SK-MEL-5 (cell line): ENCODE measurements around the gene KIF26B. TPM values are rescaled to one million over a fixed set of nuclear protein-coding genes. Genes with fewer than 3 reads are reported as not detected.
"Not testable (repeated sequence)": the region's sequence is repeated elsewhere in the genome, so short reads cannot be mapped to it uniquely, and the experiment has no call there.

Experiments
- DNase-seq: peaks from one replicate; pipeline ENCODE4 v3.0.0-alpha.2; 2016; ENCODE audit warnings: low read depth, low spot score
- in situ Hi-C: cut with HindIII; loops from 2 replicates; pipeline ENCODE4 v1.10.0; 2016; ENCODE audit warnings: low sequenced_read_pairs, high pct_unique_total_duplicates, low pct_unique_long_range_greater_than_20kb
- total RNA-seq: library from RNA; depleted of rRNA; stranded (reverse); fragments of >200 nt; shearing (Covaris generic); gene quantifications from 2 replicates; pipeline ENCODE4 v1.2.3, GENCODE V29; 2014

The KIF26B gene
- total RNA-seq, 1 experiment from 2014 or later, result 1.5 TPM

DNA sequence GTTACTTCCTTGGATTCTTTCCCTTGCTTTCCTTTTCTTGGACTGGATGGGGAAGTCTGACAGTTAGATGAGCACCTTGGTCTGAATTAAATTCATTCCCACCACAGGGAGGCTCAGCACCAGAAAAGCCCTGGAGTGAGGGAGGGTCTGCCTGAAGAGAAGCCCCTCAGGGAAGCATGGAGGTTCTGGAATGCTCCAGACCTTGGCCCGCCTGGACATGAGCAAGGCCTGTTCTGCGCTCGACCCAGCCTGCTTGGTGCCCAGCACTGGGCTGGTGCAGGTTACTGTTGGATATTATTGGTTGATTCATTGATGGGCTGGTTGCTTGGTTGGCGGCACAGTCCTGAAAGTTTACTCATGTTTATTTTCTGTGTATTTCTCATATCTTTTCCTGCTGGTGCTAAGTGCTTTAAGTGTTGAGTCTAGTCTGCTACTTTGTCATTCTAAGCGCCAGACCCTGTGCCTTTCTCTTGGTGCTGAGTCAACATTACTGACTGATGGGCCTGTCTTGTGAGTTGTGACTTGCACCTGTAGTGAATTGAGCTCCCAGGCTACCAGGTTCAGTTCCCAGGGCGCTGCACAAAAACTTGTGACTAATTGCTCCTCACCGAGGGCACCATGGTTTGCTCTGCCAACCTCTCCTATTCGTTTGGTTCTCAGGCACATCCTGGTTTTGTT, 538.5 kb downstream of the KIF26B start:
- no peak for DNase-seq
- in situ Hi-C loops, result no loop called here

DNA sequence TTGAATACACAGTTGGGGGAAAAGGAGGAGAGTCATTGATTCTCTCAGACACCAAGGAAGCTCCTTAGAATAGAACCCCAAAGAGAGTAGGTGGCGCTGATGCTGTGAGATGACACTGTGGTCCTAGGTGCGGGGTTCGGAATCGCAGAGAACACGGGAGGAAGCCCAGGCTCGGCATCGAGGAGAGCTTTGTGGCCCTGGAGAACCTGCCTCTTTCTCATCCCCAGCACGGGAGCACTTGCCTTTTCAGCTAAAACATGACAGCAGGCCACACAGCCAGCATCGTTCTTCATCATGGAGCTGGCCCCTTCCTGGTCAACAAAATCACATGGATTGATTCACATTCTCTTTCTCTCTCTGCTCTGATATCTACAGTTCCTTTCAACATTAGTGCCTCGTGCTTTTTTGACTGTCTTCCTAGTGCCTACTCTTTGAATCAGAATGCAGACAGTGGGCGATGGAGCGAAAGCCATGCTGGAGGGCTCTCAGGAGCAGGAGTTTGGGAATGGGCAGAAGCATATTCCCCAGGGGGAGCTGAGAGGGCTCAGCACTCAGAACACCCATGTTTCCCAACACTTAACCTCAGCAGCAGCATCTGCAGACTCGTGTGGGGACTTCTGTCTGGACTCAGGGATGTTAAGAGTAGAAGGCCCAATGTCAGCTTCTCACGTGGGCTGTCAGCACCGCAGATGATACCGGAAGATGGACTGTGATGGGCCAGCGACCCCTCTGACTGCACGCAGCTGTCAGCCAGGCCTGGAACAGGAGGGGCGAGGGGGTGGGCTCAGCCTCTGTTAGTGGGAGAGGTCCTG, 539.4 kb downstream of the KIF26B start:
- DNase-seq, result no peak
- in situ Hi-C loops, result no loop called here

- in situ Hi-C loops, result no loop called here
- DNase-seq, result no peak
These were observed 540.0 kb downstream of the KIF26B start for GRCh38 chr1:245694753-245695195.

- in situ Hi-C loops, result no loop called here
- no peak for DNase-seq
These were observed 540.4 kb downstream of the KIF26B start for GRCh38 chr1:245695211-245695610.

GRCh38 chr1:245695701-245696100, 540.9 kb downstream of the KIF26B start:
- in situ Hi-C loops, result not testable (repeated sequence)

DNA sequence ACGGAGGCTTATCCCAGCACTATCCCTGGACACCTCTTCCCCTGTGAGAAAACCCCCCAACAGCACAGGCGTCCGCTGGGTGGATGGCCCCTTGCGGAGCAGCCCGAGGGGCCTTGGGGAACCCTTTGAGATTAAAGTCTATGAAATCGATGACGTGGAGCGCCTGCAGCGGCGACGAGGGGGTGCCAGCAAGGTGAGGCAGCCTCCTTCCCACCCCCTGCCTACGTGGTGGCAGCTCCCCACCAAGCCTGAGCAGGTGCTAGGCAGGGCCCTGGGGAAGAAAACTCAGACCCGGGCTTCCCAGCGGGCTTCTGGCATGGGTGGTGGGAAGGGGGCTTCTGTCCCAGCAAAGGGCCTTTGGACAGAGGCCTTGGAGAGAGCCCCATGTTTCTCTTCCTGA, 543.3 kb downstream of the KIF26B start:
- in situ Hi-C loops, result no loop called here
- DNase-seq, result no peak

More at GRCh38 chr1:245695701-245696100, 540.9 kb downstream of the KIF26B start:
- not testable (repeated sequence) for DNase-seq

- in situ Hi-C loops, result no loop called here
- DNase-seq, result no peak
These were observed 544.1 kb downstream of the KIF26B start for GRCh38 chr1:245698860-245699259.

DNA sequence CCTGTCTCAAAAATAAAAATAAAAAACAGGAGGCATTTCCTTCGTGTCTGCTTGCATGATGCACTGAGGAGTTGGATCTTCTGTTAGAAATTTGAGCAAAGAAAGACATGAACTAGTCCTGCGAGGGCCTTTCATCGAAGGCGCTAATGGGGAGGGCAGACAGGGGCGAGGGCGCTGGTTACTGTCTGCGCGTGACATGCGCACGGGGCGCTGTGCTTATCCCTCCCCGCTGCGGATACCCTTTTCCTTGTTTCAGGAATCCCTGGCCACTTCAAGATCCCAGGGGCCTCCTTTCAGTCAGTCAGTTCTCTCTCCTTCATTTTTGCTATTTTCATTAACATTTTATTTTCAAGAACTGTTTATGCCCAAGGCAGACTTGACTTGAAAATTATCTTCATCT, 545.8 kb downstream of the KIF26B start:
- in situ Hi-C loops, result no loop called here
- no peak for DNase-seq

GRCh38 chr1:245701631-245702030, 546.8 kb downstream of the KIF26B start:
- DNase-seq, result no peak
- in situ Hi-C loops, result no loop called here

- in situ Hi-C loops, result no loop called here
These were observed 547.6 kb downstream of the KIF26B start for GRCh38 chr1:245702346-245702745.

GRCh38 chr1:245704341-245704740, 549.6 kb downstream of the KIF26B start:
- no peak for DNase-seq
- in situ Hi-C loops, result no loop called here

More at GRCh38 chr1:245702346-245702745, 547.6 kb downstream of the KIF26B start:
- no peak for DNase-seq

DNA sequence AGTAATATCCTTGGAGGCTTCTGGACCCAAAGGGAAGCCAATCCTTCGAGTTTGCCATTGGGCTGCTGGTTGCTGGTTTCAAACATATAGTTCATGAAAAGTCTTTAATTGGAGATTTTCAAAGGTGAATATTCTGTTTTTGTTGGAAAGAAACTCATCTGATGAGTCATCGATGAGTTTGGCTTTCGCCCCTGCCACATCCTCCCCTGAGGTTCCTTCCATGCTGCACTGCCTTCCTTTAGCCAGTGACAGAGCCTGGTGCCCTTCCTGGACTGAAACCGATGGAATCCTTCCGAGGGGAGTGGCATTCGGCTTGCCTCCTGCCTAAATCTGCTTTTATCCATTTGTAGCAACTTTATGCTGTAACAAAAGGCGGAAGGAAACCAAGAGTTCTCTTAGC, 550.0 kb downstream of the KIF26B start:
- no peak for DNase-seq
- in situ Hi-C loops, result no loop called here

GRCh38 chr1:245707941-245708340, 553.2 kb downstream of the KIF26B start:
- DNase-seq, result no peak
- in situ Hi-C loops, result no loop called here

- no peak for DNase-seq
- in situ Hi-C loops, result no loop called here
These were observed 556.4 kb downstream of the KIF26B start for GRCh38 chr1:245710961-245711903.

GRCh38 chr1:245714027-245714426, 559.2 kb downstream of the KIF26B start:
- DNase-seq, in situ Hi-C loops: not testable (repeated sequence)

DNA sequence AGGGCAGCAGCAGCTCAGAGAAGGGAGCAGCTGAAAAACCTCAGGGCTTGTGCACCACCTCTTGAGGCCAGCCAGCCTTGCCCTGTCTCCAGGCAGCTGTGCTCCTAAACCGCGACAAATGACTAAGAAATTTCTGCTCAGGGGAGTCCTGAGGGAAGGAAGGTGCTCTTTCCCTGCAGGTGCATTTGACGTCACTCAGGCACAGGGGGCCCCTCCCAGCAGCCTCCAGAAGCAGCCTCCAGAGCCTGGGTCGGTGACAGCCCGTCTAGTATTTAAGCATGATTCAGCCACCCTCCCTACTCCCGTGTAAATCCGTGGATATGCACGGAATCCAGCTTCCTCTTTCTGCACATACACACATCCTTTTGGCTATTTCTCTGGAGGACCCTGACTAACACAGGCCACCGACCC, 560.5 kb downstream of the KIF26B start:
- DNase-seq, result no peak
- in situ Hi-C loops, result no loop called here

DNA sequence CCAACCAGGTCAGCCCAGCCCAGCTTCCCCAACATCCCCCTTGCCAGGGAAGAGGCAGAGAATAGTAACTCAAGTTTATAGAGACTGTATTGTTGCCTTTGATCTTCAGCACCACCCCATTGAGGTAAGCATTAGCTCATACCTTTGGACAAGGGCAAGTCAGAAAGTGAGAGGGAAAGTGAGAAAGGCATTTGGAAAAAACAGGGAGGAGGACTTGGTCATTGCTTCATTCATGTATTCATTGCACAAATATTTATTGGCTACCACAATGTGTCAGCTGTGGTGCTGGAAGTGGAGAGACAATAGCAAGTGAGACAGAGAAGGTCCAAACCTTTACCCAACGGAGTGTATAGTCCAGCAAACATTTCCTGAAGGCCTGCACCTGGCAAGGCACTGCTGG, 561.2 kb downstream of the KIF26B start:
- in situ Hi-C loops, result no loop called here
- DNase-seq, result no peak

- no peak for DNase-seq
- in situ Hi-C loops, result no loop called here
These were observed 561.8 kb downstream of the KIF26B start for GRCh38 chr1:245716561-245716960.
